Measurements from ENCODE around the gene RAB27A.
"Not testable (repeated sequence)": the region's sequence is repeated elsewhere in the genome, so short reads cannot be mapped to it uniquely, and the experiment has no call there.

Gene RAB27A

GRCh38 chr15:55289746-55290527 lies at the start of gene RAB27A:
Gene RAB27A, minus strand, starts transcription at chr15:55289813. Its CDS starts 54,879 bp downstream, at chr15:55234934.
- peak; percentile 83 for DNase-seq (ENCODE audit: low spot score)

GRCh38 chr15:55337160-55337559 lies 47.5 kb upstream of the RAB27A start:
- no peak for DNase-seq (ENCODE audit: low spot score)

GRCh38 chr15:55334997-55335396 lies 45.4 kb upstream of the RAB27A start:
- DNase-seq (ENCODE audit: low spot score), result no peak

- DNase-seq (ENCODE audit: low spot score), result no peak
These were observed 44.8 kb upstream of the RAB27A start for GRCh38 chr15:55334371-55334770.

- no peak for DNase-seq (ENCODE audit: low spot score)
These were observed 37.8 kb upstream of the RAB27A start for GRCh38 chr15:55327387-55327786.

- DNase-seq (ENCODE audit: low spot score), result no peak
These were observed 32.9 kb upstream of the RAB27A start for GRCh38 chr15:55322467-55322866.

- DNase-seq (ENCODE audit: low spot score), result no peak
These were observed 31.4 kb upstream of the RAB27A start for GRCh38 chr15:55320963-55321362.

- DNase-seq (ENCODE audit: low spot score), result no peak
These were observed 30.6 kb upstream of the RAB27A start for GRCh38 chr15:55320238-55320550.

- no peak for DNase-seq (ENCODE audit: low spot score)
These were observed 30.1 kb upstream of the RAB27A start for GRCh38 chr15:55319537-55320237.

- peak; percentile 87 for DNase-seq (ENCODE audit: low spot score)
These were observed 29.2 kb upstream of the RAB27A start, which contains the start of the genes PIGB and PIGBOS1 for GRCh38 chr15:55318588-55319494. Gene PIGB, plus strand, starts transcription at chr15:55319222. Its CDS starts 29 bp downstream, at chr15:55319251. Gene PIGBOS1, minus strand, starts transcription at chr15:55319123. Its CDS starts 1,331 bp downstream, at chr15:55317792.

- not testable (repeated sequence) for DNase-seq (ENCODE audit: low spot score)
These were observed 13.2 kb upstream of the RAB27A start for GRCh38 chr15:55302801-55303200.

- no peak for DNase-seq (ENCODE audit: low spot score)
These were observed 7.7 kb upstream of the RAB27A start for GRCh38 chr15:55297315-55297714.

GRCh38 chr15:55290528-55291057 lies 980 bp upstream of the RAB27A start:
- DNase-seq (ENCODE audit: low spot score), result peak; percentile 87

- peak; percentile 26 for DNase-seq (ENCODE audit: low spot score)
These were observed 435 bp downstream of the RAB27A start for GRCh38 chr15:55289011-55289745.

- no peak for DNase-seq (ENCODE audit: low spot score)
These were observed 1.5 kb downstream of the RAB27A start for GRCh38 chr15:55288006-55288717.

GRCh38 chr15:55286442-55287189 lies 3.0 kb downstream of the RAB27A start:
- DNase-seq (ENCODE audit: low spot score), result not testable (repeated sequence)

GRCh38 chr15:55284426-55284825 lies 5.2 kb downstream of the RAB27A start:
- DNase-seq (ENCODE audit: low spot score), result no peak

GRCh38 chr15:55283379-55284147 lies 6.0 kb downstream of the RAB27A start:
- no peak for DNase-seq (ENCODE audit: low spot score)

- DNase-seq (ENCODE audit: low spot score), result no peak
These were observed 7.3 kb downstream of the RAB27A start for GRCh38 chr15:55282284-55282833.

Data from LoVo (cell line).